Activated T-cell treated with anti-CD3 and anti-CD28 coated beads for 24 hours (primary cell): ENCODE measurements around the gene TWNK.
"Not testable (repeated sequence)": the region's sequence is repeated elsewhere in the genome, so short reads cannot be mapped to it uniquely, and the experiment has no call there.

Source experiments
- DNase-seq: peaks from one replicate; pipeline ENCODE4 v3.0.0-alpha.2; 2020; ENCODE audit warnings: low read depth

Gene TWNK

DNA sequence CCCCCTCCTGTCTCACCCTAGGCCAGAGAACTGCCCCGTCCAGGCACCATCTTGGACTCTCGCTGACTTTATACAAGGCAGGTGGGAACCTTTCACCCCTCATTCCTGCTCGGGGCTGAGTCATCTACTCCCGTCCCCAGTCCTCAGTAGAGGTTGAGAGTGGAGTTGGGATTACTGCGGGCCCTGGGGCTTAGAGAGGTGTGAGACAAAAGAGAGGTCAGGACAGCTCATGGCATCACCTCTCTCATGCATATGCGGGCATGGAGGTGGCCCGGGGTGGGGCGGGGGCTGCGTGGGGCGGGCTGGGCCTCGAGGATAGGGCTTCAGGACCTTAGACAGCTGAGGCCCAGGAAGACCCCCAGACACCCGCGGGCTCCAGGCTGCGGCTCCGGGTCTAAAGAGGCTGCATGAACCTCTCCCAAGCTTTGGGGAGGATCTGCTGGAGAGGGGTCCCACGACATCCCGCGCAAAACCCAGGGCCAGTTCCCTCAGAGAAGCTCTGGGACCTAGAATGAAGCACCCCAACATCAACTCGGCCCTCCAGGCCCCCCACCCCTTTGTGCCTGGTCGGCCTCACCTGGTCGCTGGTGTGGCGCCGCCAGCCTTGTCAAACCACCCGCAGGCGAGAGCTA is 43.3 kb downstream of the TWNK start:
- no peak for DNase-seq

DNA sequence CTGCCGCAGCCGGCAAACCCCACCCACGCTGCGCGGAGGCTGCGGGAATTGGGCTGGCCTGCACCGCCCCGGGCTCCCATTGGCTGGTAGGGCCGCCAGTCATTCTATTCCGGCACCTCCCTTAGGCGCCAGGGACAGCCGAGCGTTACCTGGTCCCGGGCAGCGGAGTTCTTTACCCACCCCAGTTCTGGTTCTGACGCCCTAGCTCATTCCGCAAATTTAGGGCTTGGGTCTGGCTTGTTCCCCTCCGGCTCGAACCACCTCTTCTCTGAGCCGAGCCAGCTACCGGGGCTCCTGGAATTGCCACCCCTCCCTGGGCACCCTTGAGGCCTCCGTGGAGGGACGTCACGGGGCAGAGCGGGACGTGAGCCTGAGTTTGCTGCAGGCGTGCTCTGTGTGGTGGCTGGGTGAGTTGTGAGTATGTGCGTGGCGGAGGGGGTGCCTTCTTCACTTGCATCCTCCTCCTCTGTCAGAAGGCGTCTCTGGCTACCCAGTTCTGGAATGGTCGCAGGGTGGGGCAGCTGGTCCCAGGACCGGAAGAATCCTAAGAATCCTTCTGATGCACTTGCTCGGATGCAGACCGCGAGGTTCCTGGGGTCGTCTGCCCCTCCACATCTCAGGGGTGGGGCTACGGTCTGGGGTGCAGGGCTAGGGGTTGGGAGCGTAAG is 43.9 kb downstream of the TWNK start, which contains the start of the genes PDZD7 and SFXN3:
TSS of gene PDZD7 (minus strand) at position 2 of the 668 bp plus-strand sequence. CDS start 910 bp downstream, outside the sequence.
TSS of gene SFXN3 (plus strand) at position 107 of the 668 bp plus-strand sequence. CDS start 3,461 bp downstream, outside the sequence.
- DNase-seq, result peak; percentile 91

DNA sequence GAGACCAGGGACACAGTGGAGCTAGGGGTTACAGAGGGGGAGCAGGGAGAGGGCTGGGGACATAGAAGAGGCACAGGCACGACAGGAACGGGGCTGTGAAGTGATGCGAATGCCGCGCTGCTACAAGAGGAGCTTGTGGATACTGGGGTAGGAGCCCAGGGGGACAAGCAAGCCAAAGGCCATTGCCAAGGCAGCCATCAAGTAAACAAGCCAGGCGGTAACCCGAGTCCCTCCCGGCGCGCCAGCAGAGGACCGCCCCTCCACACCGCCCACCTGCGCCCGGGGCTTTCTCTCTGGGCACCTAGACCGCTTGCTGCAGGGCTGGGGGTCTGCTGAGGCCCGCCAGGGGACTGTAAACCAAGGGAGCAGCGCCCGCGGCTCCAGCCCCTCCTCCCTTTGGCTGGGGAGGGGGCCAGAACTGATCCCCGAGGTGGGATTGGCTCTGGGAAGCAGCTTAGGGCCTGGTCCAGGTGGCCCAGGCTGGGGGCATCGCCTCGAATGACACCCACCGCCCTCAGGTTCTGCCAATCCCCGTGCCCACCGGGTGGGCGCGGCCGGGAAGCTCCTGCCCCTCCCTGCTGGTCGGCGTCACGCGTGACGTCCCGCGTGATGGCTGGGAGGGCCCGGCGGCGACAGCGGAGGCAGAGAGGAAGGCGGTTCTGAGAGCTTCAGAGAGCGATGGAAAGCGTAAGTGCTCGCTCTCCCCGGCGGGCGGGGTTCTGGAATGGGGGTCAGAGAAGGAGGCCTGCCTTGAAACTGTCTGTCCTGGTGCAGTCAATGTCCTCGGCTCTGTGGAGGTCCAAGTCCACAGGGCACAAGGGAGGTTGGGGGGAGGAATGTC is 44.7 kb downstream of the TWNK start:
- DNase-seq, result peak; percentile 60

DNA sequence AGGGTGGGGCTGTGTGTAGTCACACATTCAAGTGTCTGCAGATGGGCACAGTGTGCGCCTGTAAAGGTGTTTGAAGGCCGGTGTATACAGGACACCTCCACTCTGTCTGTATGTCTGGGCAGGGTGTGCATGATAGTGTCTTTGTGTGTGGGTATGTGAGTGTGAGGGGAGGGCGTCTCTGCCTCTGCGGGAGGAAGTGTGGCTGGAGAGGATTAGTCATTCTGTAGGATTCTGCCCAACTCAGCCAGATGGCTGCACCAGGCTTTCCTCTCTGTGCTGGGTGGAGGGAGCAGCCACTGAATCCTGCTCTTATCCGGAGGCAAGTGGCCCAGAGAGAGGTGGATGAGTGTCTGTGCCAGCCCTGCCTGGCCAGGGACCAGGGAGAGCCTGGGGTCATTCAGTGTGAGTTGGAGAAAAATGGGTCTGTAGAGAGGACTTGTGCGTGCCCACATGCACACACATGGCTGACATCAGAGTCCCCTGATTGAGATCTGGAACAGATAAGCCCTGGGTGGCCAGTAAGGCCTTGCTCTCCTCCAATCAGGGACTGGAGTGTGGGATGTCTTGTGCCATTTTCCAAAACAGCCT is 45.4 kb downstream of the TWNK start:
- peak; percentile 50 for DNase-seq

DNA sequence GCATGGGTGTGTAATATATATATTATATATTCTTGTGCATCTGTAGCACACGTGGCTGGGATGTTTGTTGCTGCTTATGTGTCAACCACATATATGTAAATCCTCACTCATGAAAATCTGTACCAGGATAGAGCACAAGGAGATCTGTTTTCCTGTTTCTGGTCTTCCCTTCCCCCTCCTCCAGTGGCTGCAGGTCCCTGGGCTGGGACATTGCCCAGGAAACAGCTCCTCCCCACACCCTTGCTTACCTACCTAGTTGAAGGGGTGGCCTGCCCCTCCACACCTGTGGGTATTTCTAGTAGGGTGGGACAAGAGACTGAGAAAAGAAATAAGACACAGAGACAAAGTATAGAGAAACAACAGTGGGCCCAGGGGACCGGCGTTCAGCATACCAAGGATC is 45.9 kb downstream of the TWNK start:
- DNase-seq, result no peak

DNA sequence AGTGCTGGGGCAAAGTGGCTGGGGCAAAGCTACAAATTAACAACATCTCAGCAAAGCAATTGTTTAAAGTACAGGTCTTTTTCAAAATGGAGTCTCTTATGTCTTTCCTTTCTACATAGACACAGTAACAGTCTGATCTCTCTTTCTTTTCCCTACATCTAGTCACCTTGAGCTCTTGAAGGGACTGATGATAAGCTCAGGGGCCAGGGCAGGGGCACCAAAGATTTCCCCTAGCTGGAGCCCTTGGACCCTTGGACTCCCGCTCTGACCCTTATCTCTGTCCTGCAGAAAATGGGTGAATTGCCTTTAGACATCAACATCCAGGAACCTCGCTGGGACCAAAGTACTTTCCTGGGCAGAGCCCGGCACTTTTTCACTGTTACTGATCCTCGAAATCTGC is 47.1 kb downstream of the TWNK start:
- DNase-seq, result not testable (repeated sequence)

DNA sequence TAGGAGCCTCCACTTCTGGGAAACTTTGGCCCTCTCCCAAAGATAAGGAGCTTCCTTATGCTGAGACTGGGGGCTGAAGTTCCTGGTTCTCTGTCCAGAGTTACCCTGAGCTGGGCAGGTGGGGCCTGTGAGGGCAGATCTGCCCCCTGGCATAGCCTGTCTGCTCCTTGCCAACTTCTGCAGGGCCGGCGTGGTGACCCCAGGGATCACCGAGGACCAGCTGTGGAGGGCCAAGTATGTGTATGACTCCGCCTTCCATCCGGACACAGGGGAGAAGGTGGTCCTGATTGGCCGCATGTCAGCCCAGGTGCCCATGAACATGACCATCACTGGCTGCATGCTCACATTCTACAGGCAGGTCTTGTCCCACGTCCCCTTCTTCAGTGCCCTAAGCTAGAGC is 48.0 kb downstream of the TWNK start:
- DNase-seq, result no peak

DNA sequence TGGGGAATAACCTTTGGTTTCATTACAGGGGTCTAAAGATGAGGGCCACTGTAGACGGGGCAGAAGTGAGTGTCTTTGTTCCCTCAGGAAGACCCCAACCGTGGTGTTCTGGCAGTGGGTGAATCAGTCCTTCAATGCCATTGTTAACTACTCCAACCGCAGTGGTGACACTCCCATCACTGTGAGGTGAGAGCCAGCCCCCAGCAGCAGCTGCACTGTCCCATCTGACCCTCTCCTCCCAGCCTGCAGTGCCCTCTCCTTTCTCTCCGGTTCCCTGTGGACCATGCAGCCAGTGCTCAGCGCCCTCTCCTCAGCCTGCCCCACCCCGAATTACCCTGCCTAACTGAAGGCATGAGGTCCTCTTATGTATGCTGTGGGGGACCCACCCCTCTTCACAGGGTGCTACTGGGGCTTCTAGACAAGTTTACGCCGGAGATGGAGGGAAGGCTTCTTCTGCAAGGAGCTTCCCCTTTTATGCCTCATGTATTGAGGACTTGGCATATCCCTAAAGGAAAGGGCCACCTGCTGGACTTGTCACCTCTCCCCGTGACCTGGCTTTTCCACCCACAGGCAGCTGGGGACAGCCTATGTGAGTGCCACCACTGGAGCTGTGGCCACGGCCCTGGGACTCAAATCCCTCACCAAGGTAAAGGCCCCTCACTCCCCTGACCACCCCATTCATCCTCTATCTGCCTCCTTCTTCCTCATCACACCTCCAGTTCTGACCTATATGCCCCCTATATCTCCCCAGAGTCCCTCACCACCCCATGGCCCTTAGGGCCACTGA is 48.8 kb downstream of the TWNK start:
- no peak for DNase-seq

DNA sequence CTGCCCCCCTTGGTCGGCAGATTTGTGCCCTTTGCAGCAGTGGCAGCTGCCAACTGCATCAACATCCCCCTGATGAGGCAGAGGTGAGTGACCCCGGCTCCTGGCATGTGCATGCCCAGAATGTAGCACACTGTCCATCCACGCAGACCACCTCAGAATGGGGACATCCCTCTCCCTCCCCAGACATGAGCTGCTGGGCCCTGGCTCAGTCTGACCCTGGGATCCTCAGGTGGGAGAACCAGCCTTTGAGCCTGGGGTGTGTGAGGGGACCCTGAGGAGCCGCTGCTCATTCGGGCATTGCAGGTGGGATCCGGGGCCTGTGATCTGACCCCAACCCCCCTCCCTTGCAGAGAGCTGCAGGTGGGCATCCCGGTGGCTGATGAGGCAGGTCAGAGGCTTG is 49.4 kb downstream of the TWNK start:
- no peak for DNase-seq

DNA sequence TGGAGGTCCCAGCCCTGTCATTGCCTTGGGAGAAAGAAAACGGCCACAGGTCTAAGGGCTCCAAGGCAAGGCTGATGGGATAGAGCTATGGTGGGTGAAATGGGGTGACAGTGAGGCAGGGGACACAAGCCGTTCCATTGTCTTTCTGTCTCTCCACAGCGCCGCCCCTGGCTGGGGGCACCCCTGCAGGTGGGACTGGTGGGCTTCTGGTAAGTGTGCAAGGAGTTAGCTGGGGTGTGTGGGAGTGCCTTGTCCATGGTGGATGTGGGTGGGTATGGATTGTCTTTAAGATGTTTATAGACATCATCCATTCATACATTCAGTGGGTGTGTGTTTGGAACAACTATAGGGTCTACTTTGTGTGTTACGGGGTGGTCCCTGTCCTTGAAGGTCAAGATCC is 51.1 kb downstream of the TWNK start:
- DNase-seq, result no peak

DNA sequence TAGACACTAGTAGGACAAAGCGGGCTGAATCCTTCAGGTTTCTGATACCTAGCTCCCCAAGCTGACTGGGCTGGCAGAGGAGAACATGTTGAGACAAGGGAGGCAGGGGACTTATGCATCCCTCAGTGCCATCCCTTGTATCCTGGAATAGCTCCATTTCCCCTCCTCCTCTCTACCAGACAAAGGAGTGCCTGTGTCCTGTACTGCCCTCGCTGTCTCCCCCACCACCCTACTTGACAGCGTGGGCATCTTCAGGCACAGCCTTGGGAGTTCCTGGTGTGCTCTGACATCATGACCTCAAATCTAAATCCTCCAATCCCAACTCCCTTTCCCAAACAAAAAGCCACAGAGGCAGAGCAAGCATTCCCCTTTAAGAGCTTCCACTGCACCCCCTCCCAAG is 52.7 kb downstream of the TWNK start:
- no peak for DNase-seq

DNA sequence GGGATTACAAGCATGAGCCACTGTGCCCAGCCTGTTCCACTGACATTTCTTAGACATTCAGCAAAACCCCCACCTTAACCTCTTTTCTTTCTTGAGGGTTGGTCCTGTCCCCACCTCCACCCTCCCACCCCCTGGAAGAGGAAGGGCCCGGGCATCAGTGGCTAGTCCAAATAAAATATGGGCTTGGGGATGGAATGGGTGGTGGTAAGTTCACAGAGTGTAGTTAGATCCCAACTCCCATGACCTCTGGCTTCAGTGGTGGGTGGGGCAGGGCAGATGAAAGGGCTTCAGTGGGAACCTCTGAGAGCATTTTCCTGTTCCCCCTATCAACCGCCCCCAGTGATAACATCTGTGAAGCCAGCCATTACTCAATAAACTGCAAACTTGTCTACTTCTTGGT is 53.5 kb downstream of the TWNK start:
- DNase-seq, result no peak

DNA sequence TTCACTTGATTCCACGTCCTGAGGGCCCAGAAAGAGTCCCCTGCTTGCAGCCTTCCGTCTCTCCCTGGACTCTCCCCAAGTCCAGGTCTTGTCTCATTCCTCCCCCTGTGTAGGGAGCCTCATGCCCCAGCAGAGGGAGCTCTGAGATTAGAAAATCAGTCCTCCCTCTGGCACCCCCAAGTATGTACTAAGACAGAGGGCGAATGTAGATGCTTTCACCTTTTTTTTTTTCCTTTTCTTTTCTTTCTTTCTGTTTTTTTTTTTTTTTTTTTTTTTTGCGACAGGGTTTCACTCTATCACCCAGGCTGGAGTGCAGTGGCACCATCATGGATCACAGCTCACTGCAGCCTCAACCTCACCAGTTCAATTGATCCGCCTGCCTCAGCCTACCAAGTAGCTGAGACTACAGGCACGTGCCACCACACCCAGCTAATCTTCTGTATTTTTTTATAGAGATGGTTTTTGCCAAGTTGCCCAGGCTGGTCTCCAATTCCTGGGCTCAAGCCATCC is 54.0 kb downstream of the TWNK start:
- peak; percentile 69 for DNase-seq

DNA sequence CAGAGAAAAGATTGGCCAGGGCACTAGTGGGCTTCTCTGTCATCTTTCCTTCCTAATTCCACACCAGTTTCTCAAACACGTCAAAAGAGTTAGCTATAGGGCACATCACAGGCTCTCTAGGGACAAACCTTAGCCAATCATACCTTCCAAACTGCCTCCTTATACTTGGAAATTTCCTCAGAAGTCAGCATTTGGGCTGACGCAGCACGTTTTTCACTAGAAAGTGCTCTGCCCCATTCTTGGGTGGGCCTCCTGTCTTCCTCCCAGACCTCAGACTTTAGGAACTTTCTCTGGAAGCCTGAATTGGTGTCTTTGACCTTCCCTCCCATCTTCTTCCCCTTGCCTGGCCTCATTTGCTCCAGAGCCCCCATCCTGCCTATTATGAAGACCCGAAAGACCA is 54.8 kb downstream of the TWNK start:
- DNase-seq, result no peak

DNA sequence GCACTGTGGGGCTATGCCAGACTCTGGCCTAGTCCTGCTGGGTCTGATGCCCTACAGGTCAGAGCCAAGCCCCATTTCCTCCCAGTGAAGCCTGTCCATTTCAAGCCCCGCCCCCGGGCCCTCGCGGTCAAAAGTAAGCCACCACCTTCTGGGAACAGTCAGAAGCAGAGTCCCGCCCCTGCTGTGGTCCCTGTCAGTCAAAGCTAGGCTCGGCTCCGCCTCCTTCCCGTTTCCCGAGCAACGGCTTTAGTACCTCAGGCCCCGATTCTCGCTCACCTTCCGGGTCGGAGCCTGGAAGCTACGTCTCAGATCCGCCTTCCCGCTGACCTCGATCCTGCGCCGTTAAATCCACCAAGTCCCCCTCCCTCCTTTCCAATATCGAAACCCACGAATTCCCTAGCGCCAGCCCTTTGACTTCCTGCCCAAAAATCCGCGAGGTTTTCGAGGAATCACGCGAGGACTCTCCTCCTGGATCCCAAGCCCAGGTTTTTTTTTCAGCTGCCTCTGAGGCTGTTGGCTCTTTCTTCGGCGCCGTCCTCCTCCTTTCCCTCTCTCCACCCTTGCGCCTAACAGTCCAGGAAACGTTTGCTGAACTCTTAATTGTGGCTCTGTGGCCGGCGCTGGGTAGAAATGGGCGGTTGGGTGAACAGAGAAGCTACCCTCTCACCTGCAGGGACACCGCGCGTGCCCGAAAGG is 55.5 kb downstream of the TWNK start:
- DNase-seq, result peak; percentile 86

DNA sequence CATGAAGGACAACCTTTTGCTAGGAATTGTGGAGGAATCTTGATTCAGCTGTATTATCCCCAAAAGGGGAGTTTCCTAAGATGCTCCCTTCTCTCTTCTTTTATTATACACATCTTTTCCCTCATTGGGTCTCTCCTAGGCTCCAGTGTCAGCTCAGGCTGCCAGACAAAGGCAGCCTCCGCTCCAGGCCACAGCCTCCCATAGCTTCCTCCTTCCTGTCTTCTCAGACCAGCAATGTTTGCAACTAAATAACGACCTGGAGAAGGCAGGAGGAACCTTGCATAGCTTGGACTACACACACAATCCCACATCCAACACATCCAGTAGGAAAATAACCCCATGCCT is 56.0 kb downstream of the TWNK start:
- DNase-seq, result no peak
